Aorta (tissue), 5 donors: ENCODE measurements around the gene MYLK. TPM values are rescaled to one million over a fixed set of nuclear protein-coding genes. Genes with fewer than 3 reads are reported as not detected.
A peak's percentile ranks its signal among the peaks of the same experiment; 100 is the strongest.
"Not testable (repeated sequence)": the region's sequence is repeated elsewhere in the genome, so short reads cannot be mapped to it uniquely, and the experiment has no call there.

Experiments
- ATAC-seq: fragments of 200-7000 bp; cut with Tn5 transposase; one replicate; pipeline ENCODE4 v1.9.1; 2022; ENCODE audit warnings: moderate library complexity; ENCODE audit not compliant: low FRiP score
- DNase-seq, 2 donors: peaks; one replicate each; pipeline ENCODE4 v3.0.0-alpha.2; 2020
- H3K27ac ChIP-seq, 2 donors: one replicate each; pipeline ENCODE4 v1.5.1; 2013; ENCODE audit warnings: low read length in 2 of 2, mild to moderate bottlenecking in 2 of 2, moderate library complexity in 2 of 2, control low read depth in 1 of 2, inconsistent platforms in 1 of 2, low read depth in 1 of 2
- H3K27me3 ChIP-seq, 2 donors: one replicate each; pipeline ENCODE4 v1.6.1; 2013; ENCODE audit warnings: control low read depth in 1 of 2, low read length in 1 of 2, mild to moderate bottlenecking in 1 of 2, moderate library complexity in 1 of 2; ENCODE audit not compliant: insufficient read depth in 2 of 2, control insufficient read depth in 1 of 2
- H3K36me3 ChIP-seq, 2 donors: one replicate each; pipeline ENCODE4 v1.6.1; 2013; ENCODE audit warnings: control low read depth in 1 of 2, low read length in 1 of 2, mild to moderate bottlenecking in 1 of 2; ENCODE audit not compliant: insufficient read depth in 2 of 2, control insufficient read depth in 1 of 2
- H3K4me1 ChIP-seq, 2 donors: one replicate each; pipeline ENCODE4 v1.6.1; 2013; ENCODE audit warnings: low read length in 2 of 2, control low read depth in 1 of 2, mild to moderate bottlenecking in 1 of 2, moderate library complexity in 1 of 2; ENCODE audit not compliant: insufficient read depth in 2 of 2, control insufficient read depth in 1 of 2
- H3K4me3 ChIP-seq, 2 donors: one replicate each; pipeline ENCODE4 v1.5.1; 2013; ENCODE audit warnings: low read length in 2 of 2, control low read depth in 1 of 2, mild to moderate bottlenecking in 1 of 2
- H3K9me3 ChIP-seq: one replicate; pipeline ENCODE4 v1.6.1; 2013; ENCODE audit warnings: mild to moderate bottlenecking, low read length; ENCODE audit not compliant: control insufficient read depth
- WGBS, 2 donors: extraction: QIAGEN DNeasy Blood & Tissue Kit; methylation state at CpG; one replicate each; pipeline ENCODE4 v1.1.7; 2013; 5-methylcytosine and 5-hydroxymethylcytosine counted together
- intact Hi-C, 2 donors: fragments of 100-400 bp; cut with DNase I; formaldehyde crosslinking; loops; one replicate each; pipeline versions ENCODE4 v1.14.2 to v1.15.0; 2022
- polyA plus RNA-seq, 2 donors: library from polyadenylated mRNA; stranded (reverse); fragments of 200-250 nt; gene quantifications; one replicate each; pipeline ENCODE4 v1.2.3, GENCODE V29; 2013
- total RNA-seq, 2 donors: library from RNA; stranded (reverse); fragmentation: NEBNext Ultra II Directional; extraction: Animal tissue kit (Norgen Biotek cat#: 25700); gene quantifications; one replicate each; pipeline ENCODE4 v1.2.1, GENCODE V29; 2021
- donor health status: healthy with polysubstance abuse.
- donor health status: Bipolar disorder and iron deficiency.
- donor health status: DM: no; HTN: no; CAD: no.
- donor health status: DM: no; HTN: no; CAD: no.
- donor health status: DM: yes; HTN: yes; CAD: no.

Gene MYLK
- total and polyA plus RNA-seq, 4 donors: 134 to 786 (median 314) TPM

- Histone ChIP-seq H3K4me3 (no peak overlapping the region), H3K27me3 (no peaks in the 10 kb centered on the region), H3K4me1 (peaks cover 4 to 9% of the 10 kb centered on the region in 2 donors), H3K27ac (peak overlapping the region; percentile 91 to 93), H3K9me3 (no peaks in the 10 kb centered on the region), H3K36me3 (no peaks in the 10 kb centered on the region)
- intact Hi-C loops: no loop called here
- ATAC-seq (no peak), DNase-seq (no peak)
- WGBS, 2 donors: 79 to 83% methylated on average over 2 of the region's 2 CpGs
Observed at GRCh38 chr3:123909785-123910184, 25.7 kb upstream of the MYLK start.

GRCh38 chr3:123907720-123908119 lies 23.6 kb upstream of the MYLK start:
- Histone ChIP-seq H3K36me3 (no peaks in the 10 kb centered on the region), H3K4me3 (no peak overlapping the region), H3K4me1 (peaks cover 4 to 9% of the 10 kb centered on the region in 2 donors), H3K9me3 (no peaks in the 10 kb centered on the region), H3K27me3 (no peaks in the 10 kb centered on the region), H3K27ac (no peak overlapping the region)
- 82 to 90% methylated on average over 2 of the region's 2 CpGs for WGBS, 2 donors
- ATAC-seq: no peak
- no peak for DNase-seq
- intact Hi-C loops: no loop called here

GRCh38 chr3:123899300-123899865 lies 15.3 kb upstream of the MYLK start:
- no peak overlapping the region for H3K4me3 ChIP-seq
- H3K36me3 ChIP-seq: no peaks in the 10 kb centered on the region
- intact Hi-C loops: no loop called here
- no peaks in the 10 kb centered on the region for H3K4me1 ChIP-seq
- ATAC-seq (no peak), DNase-seq (no peak)
- no peaks in the 10 kb centered on the region for H3K9me3 ChIP-seq
- 93 to 95% methylated on average over 5 of the region's 5 CpGs for WGBS, 2 donors
- no peaks in the 10 kb centered on the region for H3K27me3 ChIP-seq
- H3K27ac ChIP-seq: no peak overlapping the region

GRCh38 chr3:123893012-123893411 lies 8.9 kb upstream of the MYLK start:
- Histone ChIP-seq H3K36me3 (no peaks in the 10 kb centered on the region), H3K27me3 (no peaks in the 10 kb centered on the region), H3K4me3 (no peak overlapping the region), H3K27ac (no peak overlapping the region), H3K4me1 (no peaks in the 10 kb centered on the region), H3K9me3 (no peaks in the 10 kb centered on the region)
- DNase-seq: no peak
- ATAC-seq: no peak
- 95 to 96% methylated on average over 1 of the region's 1 CpG for WGBS, 2 donors
- intact Hi-C loops: no loop called here

- no peaks in the 10 kb centered on the region for H3K9me3 ChIP-seq
- no peaks in the 10 kb centered on the region for H3K36me3 ChIP-seq
- no peak overlapping the region for H3K4me3 ChIP-seq
- no peaks in the 10 kb centered on the region for H3K27me3 ChIP-seq
- 0 to 44% methylated on average over 1 of the region's 1 CpG for WGBS, 2 donors
- no peak for DNase-seq
- intact Hi-C loops: no loop called here
- no peak for ATAC-seq
- no peaks in the 10 kb centered on the region for H3K4me1 ChIP-seq
- H3K27ac ChIP-seq: no peak overlapping the region
Observed at GRCh38 chr3:123892195-123892594, 8.1 kb upstream of the MYLK start.

GRCh38 chr3:123890991-123891390 lies 6.9 kb upstream of the MYLK start:
- WGBS, 2 donors: 74 to 81% methylated on average over 1 of the region's 1 CpG
- DNase-seq, H3K36me3 ChIP-seq, H3K4me1 ChIP-seq, H3K4me3 ChIP-seq, intact Hi-C loops, H3K27me3 ChIP-seq, ATAC-seq, H3K9me3 ChIP-seq, H3K27ac ChIP-seq: not testable (repeated sequence)

- H3K4me3 ChIP-seq, H3K27ac ChIP-seq, H3K27me3 ChIP-seq, H3K36me3 ChIP-seq, intact Hi-C loops, DNase-seq, H3K9me3 ChIP-seq, H3K4me1 ChIP-seq, ATAC-seq: not testable (repeated sequence)
- WGBS, 2 donors: 95 to 97% methylated on average over 3 of the region's 3 CpGs
Observed at GRCh38 chr3:123890162-123890561, 6.0 kb upstream of the MYLK start.

- no peak for ATAC-seq
- no peaks in the 10 kb centered on the region for H3K36me3 ChIP-seq
- no peak overlapping the region for H3K4me3 ChIP-seq
- intact Hi-C loops: loop anchor here (5.0 kb wide), 6 partner anchors 68 to 712 kb away; no protein-coding TSS in a partner anchor
- DNase-seq: no peak
- H3K27ac ChIP-seq: no peak overlapping the region
- no peaks in the 10 kb centered on the region for H3K27me3 ChIP-seq
- H3K4me1 ChIP-seq: peaks cover 0 to 1% of the 10 kb centered on the region in 2 donors
- no peaks in the 10 kb centered on the region for H3K9me3 ChIP-seq
Observed at GRCh38 chr3:123884993-123885392, 861 bp upstream of the MYLK start.

GRCh38 chr3:123883701-123884202 lies 380 bp downstream of the MYLK start:
- WGBS, 2 donors: 1 to 2% methylated on average over 29 of the region's 29 CpGs
- peak overlapping the region; percentile 61 to 68 for H3K27ac ChIP-seq
- peak; percentile 67 to 86 for DNase-seq
- intact Hi-C loops: loop anchor here (5.0 kb wide), 5 partner anchors 66 to 161 kb away; no protein-coding TSS in a partner anchor
- H3K36me3 ChIP-seq: no peaks in the 10 kb centered on the region
- ATAC-seq: peak; percentile 51
- H3K27me3 ChIP-seq: no peaks in the 10 kb centered on the region
- peaks cover 0 to 1% of the 10 kb centered on the region in 2 donors for H3K4me1 ChIP-seq
- no peaks in the 10 kb centered on the region for H3K9me3 ChIP-seq
- H3K4me3 ChIP-seq: peak overlapping the region; percentile 74 to 90
